GM19043 (cell line): ENCODE results near the gene SELENBP1.
"Not testable (repeated sequence)": the region's sequence is repeated elsewhere in the genome, so short reads cannot be mapped to it uniquely, and the experiment has no call there.

Experiments
- ATAC-seq: cut with Tn5 transposase; IDR thresholded peaks from one replicate; pipeline ENCODE4 v1.9.1; 2021; ENCODE audit warnings: low read depth; ENCODE audit not compliant: unreplicated experiment

Gene SELENBP1

GRCh38 chr1:151372058-151372934 is at the start of gene SELENBP1:
Gene SELENBP1, minus strand, starts transcription at chr1:151372705. Its CDS starts 64 bp downstream, at chr1:151372641.
- no peak for ATAC-seq

GRCh38 chr1:151419819-151420218 is 47.3 kb upstream of the SELENBP1 start:
- no peak for ATAC-seq

- no peak for ATAC-seq
These were observed 45.6 kb upstream of the SELENBP1 start for GRCh38 chr1:151418081-151418480.

GRCh38 chr1:151416231-151416630 is 43.7 kb upstream of the SELENBP1 start:
- no peak for ATAC-seq

DNA sequence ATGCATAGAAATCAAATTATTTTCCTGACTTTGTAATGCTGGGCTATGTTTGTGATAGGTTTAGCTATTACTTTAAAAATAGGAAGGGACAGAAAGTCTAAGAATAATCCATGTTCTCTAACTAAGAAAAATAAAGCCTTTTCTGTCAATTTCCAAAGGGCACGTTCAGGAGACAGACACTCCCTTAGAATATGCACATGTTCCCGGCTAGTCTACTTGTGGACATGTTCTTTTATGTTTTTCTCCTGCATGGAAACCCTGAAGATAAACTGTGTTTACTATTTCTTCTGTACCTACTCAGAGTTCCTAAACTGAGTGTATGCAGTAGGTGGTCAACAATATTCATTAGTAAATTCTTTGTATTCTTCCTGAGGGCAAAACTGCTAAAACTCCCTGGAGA is 39.4 kb upstream of the SELENBP1 start:
- ATAC-seq, result no peak

GRCh38 chr1:151408891-151409290 is 36.4 kb upstream of the SELENBP1 start:
- ATAC-seq, result no peak

GRCh38 chr1:151407304-151407703 is 34.8 kb upstream of the SELENBP1 start:
- no peak for ATAC-seq

DNA sequence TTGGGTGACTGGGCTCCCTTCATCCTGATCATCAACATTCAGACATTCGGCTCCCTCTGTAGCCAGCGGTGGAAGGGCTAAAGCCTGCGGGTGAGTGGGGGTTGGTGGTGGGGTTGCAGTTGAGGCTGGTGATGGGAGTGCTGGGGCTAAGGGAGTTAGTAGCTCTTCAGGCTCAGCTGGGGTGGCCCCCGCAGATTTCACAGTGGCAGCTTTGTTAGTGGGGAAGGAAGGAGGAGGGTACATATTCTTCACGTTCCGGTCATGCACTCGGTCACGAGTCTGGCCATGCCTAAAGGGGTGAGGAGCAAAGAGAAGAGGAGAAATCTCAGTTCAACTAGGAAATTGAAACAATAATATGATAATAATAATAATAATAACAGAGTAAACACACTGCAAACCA is 33.7 kb upstream of the SELENBP1 start:
- ATAC-seq, result no peak

DNA sequence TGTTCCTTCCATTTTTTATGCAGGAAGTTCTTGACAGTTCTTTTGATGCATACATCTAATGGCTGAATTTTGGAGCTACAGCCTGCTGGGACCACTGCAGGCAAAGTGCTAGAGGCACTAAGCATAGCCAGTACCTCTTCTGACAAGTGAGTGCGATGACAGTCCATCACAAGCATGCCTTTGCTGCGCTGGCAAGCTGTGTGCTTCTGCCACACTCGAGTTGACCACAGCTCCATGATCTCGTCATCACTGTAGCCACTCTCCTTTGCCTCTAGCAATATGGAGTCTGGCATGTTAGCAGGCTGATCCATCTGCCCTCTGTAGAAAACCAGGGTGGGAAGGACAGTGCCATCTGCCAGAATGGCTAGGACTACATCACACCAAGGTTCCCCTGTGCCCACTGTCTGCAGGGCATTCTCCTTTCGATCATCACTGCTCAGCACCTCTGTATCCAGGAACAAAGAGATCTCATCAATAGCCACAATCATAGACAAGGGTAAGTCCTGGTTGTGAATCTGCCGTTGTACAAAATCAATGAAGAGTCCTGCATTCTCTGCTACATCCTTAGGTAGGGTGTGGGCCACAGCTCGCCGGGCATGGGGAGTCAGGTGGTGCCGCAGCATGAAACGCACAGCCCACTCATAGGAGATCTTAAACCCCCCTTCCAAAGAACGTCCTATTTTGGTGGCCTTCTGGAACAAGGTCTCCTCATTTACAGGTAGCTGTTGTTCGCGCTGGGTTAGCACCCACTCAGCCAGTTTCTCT is 32.9 kb upstream of the SELENBP1 start:
- ATAC-seq, result no peak

DNA sequence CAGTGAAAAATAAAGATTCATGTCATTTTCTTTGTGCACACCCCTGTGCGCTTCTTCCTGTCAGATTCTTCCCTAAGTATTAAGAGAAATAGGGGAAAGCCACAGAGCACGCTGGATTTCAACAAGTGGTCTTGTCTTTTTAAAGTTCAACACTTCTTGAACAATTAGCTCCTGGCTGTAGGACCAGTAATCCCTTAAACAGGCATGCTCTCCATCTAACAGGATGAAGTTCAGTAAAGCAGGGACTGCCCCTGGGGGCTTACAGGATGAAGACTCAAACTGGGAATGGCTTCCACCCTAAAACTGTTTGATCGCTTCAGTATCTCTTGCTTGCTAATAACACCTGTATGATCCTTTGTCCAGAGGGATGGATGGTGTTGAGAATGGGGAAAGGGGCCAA is 31.1 kb upstream of the SELENBP1 start:
- ATAC-seq, result no peak

DNA sequence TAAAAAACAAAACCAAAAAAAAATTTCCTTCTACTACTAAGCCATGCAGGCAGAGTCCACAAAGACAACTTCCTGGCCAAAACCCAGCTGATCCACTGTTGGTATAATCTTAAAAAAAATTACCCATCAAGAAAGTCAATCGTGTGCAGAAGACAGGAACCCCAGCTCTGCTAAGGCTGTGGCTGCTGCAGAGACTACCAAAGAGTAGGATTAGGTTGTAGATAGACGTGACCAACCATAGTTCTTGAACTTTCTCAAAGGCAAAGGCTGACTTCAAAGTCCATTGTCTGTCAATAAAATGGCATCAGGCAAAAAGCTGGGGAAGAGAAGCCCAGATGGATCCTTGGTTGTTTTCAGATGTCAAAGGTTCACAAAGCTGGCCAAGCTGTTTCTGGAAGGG is 30.3 kb upstream of the SELENBP1 start:
- ATAC-seq, result no peak

GRCh38 chr1:151401860-151402259 is 29.4 kb upstream of the SELENBP1 start:
- no peak for ATAC-seq

GRCh38 chr1:151401125-151401788 is 28.8 kb upstream of the SELENBP1 start:
- ATAC-seq, result no peak

- peak; percentile 81 for ATAC-seq
These were observed 27.0 kb upstream of the SELENBP1 start, which contains the start of gene PSMB4 for GRCh38 chr1:151399324-151400171. Gene PSMB4, plus strand, starts transcription at chr1:151399573. Its CDS starts 15 bp downstream, at chr1:151399588.

DNA sequence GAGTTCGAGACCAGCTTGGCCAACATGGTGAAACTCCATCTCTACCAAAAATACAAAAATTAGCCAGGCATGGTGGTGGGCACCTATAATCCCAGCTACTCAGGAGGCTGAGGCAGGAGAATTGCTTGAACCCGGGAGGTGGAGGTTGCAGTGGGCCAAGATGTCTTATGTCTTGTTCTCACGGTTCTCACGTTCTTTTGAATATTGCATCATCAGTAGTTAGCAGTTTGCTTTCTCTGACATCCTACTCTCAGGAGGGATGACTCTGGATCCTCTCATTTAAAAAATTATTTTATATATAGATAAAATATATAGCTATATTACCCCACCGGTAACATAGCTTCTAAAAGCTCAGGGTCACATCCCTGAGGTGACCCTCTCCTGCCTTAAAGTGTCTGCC is 23.8 kb upstream of the SELENBP1 start:
- ATAC-seq, result not testable (repeated sequence)

GRCh38 chr1:151393583-151393982 is 21.1 kb upstream of the SELENBP1 start:
- ATAC-seq, result no peak

DNA sequence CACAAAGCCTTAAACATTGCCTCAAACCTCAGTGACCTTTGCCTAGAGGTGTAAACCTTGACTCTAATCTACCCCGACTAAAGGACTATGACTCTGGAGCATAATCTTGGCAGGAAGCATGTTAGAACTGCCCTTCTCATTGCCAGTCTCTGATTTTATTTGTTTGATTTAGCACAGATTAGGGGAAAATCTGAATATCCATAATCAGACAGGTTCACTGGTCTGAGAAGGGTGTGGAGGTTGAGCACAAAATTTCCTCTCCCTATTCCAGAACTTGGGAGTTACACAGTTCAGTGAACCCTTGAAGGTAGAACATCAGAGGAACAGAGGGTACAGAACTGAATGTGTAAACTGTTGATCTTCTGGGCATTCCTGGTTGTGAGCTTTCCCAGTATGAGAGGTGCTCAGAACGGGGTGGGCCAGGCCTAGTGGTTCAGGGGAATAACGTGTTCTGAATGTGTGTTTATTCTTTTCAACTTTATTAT is 18.6 kb upstream of the SELENBP1 start:
- ATAC-seq, result no peak

- not testable (repeated sequence) for ATAC-seq
These were observed 17.9 kb upstream of the SELENBP1 start for GRCh38 chr1:151390221-151391078.

GRCh38 chr1:151386002-151386401 is 13.5 kb upstream of the SELENBP1 start:
- no peak for ATAC-seq
